ENCODE data around the gene CORO2A. TPM values are rescaled to one million over a fixed set of nuclear protein-coding genes. Genes with fewer than 3 reads are reported as not detected.

Gene CORO2A
- total RNA-seq, 1 donor from 2014 or later: 2.4 TPM

DNA sequence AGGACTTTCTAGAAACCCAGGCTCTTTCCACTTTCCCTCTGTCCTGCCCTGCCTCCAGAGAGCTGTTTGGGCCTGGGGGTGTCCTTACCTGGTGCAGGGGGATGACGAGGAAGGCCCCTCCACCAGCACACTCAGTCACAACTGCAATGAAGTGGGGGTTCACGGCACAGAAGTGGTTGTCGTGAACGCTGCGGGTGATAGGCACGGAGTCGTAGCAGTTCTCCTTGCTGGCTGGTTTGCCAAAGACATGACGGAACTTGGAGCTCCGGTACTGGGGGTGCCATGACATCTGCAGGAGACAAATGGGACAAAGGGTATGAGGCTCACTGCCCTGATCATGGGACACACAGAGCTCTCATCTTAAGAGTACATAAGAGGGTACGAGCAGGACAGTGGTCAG is 35.1 kb downstream of the CORO2A start:
- Histone ChIP-seq H3K4me1 (no peaks in the 10 kb centered on the region), H3K4me2 (no peak overlapping the region), H3K9me3 (ENCODE audit: low read depth) (no peaks in the 10 kb centered on the region), H3K27me3 (no peaks in the 10 kb centered on the region), H2AFZ (replicated peaks) (no peak overlapping the region), H4K20me1 (ENCODE audit: low read depth) (no peaks in the 10 kb centered on the region), H3F3A (ENCODE audit: low read depth) (no peaks in the 10 kb centered on the region), H3K79me2 (ENCODE audit: low read depth) (no peaks in the 10 kb centered on the region), H3K27ac (no peak overlapping the region), H3K9ac (no peak overlapping the region), H3K4me3 (no peak overlapping the region), H3K36me3 (no peaks in the 10 kb centered on the region)
- Mint-ChIP-seq H3K27ac (no peak overlapping the region), H3K4me3 (no peak overlapping the region), H3K9me3 (no peaks in the 10 kb centered on the region), H3K4me1 (peaks cover 3% of the 10 kb centered on the region), H3K36me3 (no peaks in the 10 kb centered on the region), H3K27me3 (ENCODE audit: insufficient read depth, low read depth) (peaks cover 5% of the 10 kb centered on the region)
- TF ChIP-seq, protein P1, sequence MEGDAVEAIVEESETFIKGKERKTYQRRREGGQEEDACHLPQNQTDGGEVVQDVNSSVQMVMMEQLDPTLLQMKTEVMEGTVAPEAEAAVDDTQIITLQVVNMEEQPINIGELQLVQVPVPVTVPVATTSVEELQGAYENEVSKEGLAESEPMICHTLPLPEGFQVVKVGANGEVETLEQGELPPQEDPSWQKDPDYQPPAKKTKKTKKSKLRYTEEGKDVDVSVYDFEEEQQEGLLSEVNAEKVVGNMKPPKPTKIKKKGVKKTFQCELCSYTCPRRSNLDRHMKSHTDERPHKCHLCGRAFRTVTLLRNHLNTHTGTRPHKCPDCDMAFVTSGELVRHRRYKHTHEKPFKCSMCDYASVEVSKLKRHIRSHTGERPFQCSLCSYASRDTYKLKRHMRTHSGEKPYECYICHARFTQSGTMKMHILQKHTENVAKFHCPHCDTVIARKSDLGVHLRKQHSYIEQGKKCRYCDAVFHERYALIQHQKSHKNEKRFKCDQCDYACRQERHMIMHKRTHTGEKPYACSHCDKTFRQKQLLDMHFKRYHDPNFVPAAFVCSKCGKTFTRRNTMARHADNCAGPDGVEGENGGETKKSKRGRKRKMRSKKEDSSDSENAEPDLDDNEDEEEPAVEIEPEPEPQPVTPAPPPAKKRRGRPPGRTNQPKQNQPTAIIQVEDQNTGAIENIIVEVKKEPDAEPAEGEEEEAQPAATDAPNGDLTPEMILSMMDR (IDR thresholded peaks at IDR 0.05): no peak
- no peak for TF ChIP-seq EZH2phosphoT487 (IDR thresholded peaks at IDR 0.05)
- TF ChIP-seq EZH2 (IDR thresholded peaks at IDR 0.05): no peak
- no peak for DNase-seq (ENCODE audit: low spot score)

DNA sequence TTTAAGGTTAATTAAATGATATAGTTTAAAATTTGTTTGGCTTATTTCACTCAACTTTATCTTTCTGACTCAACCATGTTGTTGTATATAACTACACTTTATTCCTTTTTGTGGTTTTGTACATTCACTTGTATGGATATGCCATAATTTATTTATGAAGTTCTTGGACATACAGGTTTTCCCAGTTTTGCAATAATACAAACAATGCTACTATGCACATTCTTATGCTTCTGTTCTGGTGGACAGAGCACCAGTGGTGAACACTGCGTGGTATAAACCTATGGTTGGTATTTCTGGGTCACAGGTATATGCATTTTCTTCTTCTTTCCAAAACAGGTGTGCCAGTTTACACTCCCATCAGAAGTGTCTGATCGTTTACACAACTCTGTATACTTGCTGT is 37.8 kb downstream of the CORO2A start:
- Histone ChIP-seq H3K27ac (no peak overlapping the region), H4K20me1 (ENCODE audit: low read depth) (no peaks in the 10 kb centered on the region), H3K4me3 (no peak overlapping the region), H3K4me1 (no peaks in the 10 kb centered on the region), H3F3A (ENCODE audit: low read depth) (no peaks in the 10 kb centered on the region), H3K9ac (no peak overlapping the region), H3K27me3 (no peaks in the 10 kb centered on the region), H2AFZ (replicated peaks) (no peak overlapping the region), H3K9me3 (ENCODE audit: low read depth) (no peaks in the 10 kb centered on the region), H3K36me3 (no peaks in the 10 kb centered on the region), H3K4me2 (no peak overlapping the region), H3K79me2 (ENCODE audit: low read depth) (no peaks in the 10 kb centered on the region)
- Mint-ChIP-seq H3K4me1 (no peaks in the 10 kb centered on the region), H3K27me3 (ENCODE audit: insufficient read depth, low read depth) (peaks cover 7% of the 10 kb centered on the region), H3K27ac (no peak overlapping the region), H3K36me3 (no peaks in the 10 kb centered on the region), H3K9me3 (no peaks in the 10 kb centered on the region), H3K4me3 (no peak overlapping the region)
- DNase-seq (ENCODE audit: low spot score): no peak
- TF ChIP-seq, protein P1 (IDR thresholded peaks at IDR 0.05): no peak
- TF ChIP-seq EZH2 (IDR thresholded peaks at IDR 0.05) (no peak), EZH2phosphoT487 (IDR thresholded peaks at IDR 0.05) (no peak)

DNA sequence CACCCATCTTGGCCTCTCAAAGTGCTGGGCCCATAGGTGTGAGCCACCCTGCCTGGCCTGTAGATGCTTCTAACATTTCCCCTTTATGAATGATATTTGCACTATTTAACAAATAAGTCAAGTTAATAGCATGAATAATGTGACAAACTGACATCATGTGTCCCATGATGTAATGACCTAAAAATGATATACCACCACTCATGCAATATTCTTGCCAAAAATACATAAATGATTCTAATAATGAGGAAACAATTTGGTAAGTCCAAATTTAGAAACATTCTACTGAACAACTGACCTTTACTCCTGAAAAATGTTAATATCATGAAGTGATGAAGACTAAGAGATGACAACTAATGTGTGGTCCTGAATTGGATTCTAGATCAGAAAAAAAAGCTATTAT is 39.9 kb downstream of the CORO2A start:
- Mint-ChIP-seq H3K27me3 (ENCODE audit: insufficient read depth, low read depth) (peaks cover 7% of the 10 kb centered on the region), H3K4me3 (no peak overlapping the region), H3K36me3 (no peaks in the 10 kb centered on the region), H3K27ac (no peak overlapping the region), H3K9me3 (no peaks in the 10 kb centered on the region), H3K4me1 (no peaks in the 10 kb centered on the region)
- Histone ChIP-seq H3K36me3 (no peaks in the 10 kb centered on the region), H3K9me3 (ENCODE audit: low read depth) (no peaks in the 10 kb centered on the region), H3K79me2 (ENCODE audit: low read depth) (no peaks in the 10 kb centered on the region), H2AFZ (replicated peaks) (no peak overlapping the region), H4K20me1 (ENCODE audit: low read depth) (no peaks in the 10 kb centered on the region), H3K27me3 (no peaks in the 10 kb centered on the region), H3K4me3 (no peak overlapping the region), H3K9ac (no peak overlapping the region), H3K4me2 (no peak overlapping the region), H3K4me1 (no peaks in the 10 kb centered on the region), H3K27ac (no peak overlapping the region), H3F3A (ENCODE audit: low read depth) (no peaks in the 10 kb centered on the region)
- DNase-seq (ENCODE audit: low spot score): no peak
- TF ChIP-seq EZH2 (IDR thresholded peaks at IDR 0.05): no peak

DNA sequence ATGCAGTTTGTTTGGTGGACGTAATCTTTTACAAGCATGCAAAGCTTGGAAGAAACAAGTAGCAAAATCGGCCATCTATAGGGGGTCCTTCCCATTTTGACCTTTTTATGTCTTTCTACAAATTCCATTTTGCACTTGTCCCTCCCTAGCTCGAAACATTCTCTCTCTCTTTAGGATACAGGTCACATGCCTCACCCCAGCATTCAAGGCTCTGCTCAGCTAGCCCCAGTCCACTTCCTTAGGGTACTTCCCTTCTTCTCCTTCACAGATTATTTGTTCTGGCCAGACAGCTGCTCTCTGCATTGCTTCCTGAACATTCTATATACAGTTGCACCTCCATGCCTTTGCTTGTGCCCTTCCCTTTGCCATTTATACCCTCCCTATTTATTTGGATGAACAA is 41.7 kb downstream of the CORO2A start:
- Mint-ChIP-seq H3K9me3 (no peaks in the 10 kb centered on the region), H3K4me3 (no peak overlapping the region), H3K4me1 (peaks cover 8% of the 10 kb centered on the region), H3K27ac (no peak overlapping the region), H3K27me3 (ENCODE audit: insufficient read depth, low read depth) (peaks cover 5% of the 10 kb centered on the region), H3K36me3 (no peaks in the 10 kb centered on the region)
- Histone ChIP-seq H3K4me3 (no peak overlapping the region), H3K9ac (no peak overlapping the region), H3K27me3 (no peaks in the 10 kb centered on the region), H3K36me3 (no peaks in the 10 kb centered on the region), H3K4me1 (peaks cover 7% of the 10 kb centered on the region), H3K79me2 (ENCODE audit: low read depth) (no peaks in the 10 kb centered on the region), H3K4me2 (no peak overlapping the region), H2AFZ (replicated peaks) (no peak overlapping the region), H3F3A (ENCODE audit: low read depth) (no peaks in the 10 kb centered on the region), H4K20me1 (ENCODE audit: low read depth) (no peaks in the 10 kb centered on the region), H3K9me3 (ENCODE audit: low read depth) (no peaks in the 10 kb centered on the region), H3K27ac (no peak overlapping the region)
- DNase-seq (ENCODE audit: low spot score): no peak
- TF ChIP-seq EZH2phosphoT487 (IDR thresholded peaks at IDR 0.05) (no peak), EZH2 (IDR thresholded peaks at IDR 0.05) (no peak)
- TF ChIP-seq, protein P1 (IDR thresholded peaks at IDR 0.05): no peak

Measured in neural progenitor cell (in vitro differentiated cells).